Measurements from ENCODE around the gene PLTP.
A peak's percentile ranks its signal among the peaks of the same experiment; 100 is the strongest.
"Not testable (repeated sequence)": the region's sequence is repeated elsewhere in the genome, so short reads cannot be mapped to it uniquely, and the experiment has no call there.

PLTP gene

GRCh38 chr20:45911486-45912343, at the start of gene PLTP:
TSS of gene PLTP (minus strand) at chr20:45912155. CDS start at chr20:45911452, 703 bp downstream.
- peak within 1 kb of the TSS; percentile 74 for H3K4me3 ChIP-seq
- peak; percentile 84 for DNase-seq (ENCODE audit: low spot score)
- no peak for TF ChIP-seq CTCF (IDR thresholded peaks at IDR 0.05)
- peak within 1 kb of the TSS; percentile 40 to 89 for H3K27ac ChIP-seq

GRCh38 chr20:45959956-45960630, 48.1 kb upstream of the PLTP start:
- H3K27ac ChIP-seq: no peak overlapping the region
- no peak for DNase-seq (ENCODE audit: low spot score)

GRCh38 chr20:45959126-45959525, 47.2 kb upstream of the PLTP start:
- Histone ChIP-seq H3K27ac (no peak overlapping the region), H3K4me3 (no peak overlapping the region)
- no peak for TF ChIP-seq CTCF (IDR thresholded peaks at IDR 0.05)
- DNase-seq (ENCODE audit: low spot score): no peak

More at GRCh38 chr20:45959956-45960630, 48.1 kb upstream of the PLTP start:
- H3K4me3 ChIP-seq: no peak overlapping the region
- TF ChIP-seq CTCF (IDR thresholded peaks at IDR 0.05): no peak

GRCh38 chr20:45958593-45958992, 46.6 kb upstream of the PLTP start:
- no peak for DNase-seq (ENCODE audit: low spot score)
- no peak overlapping the region for H3K27ac ChIP-seq
- H3K4me3 ChIP-seq: no peak overlapping the region
- TF ChIP-seq CTCF (IDR thresholded peaks at IDR 0.05): no peak

- H3K27ac ChIP-seq: no peak overlapping the region
- no peak overlapping the region for H3K4me3 ChIP-seq
- no peak for DNase-seq (ENCODE audit: low spot score)
- no peak for TF ChIP-seq CTCF (IDR thresholded peaks at IDR 0.05)
Measured at GRCh38 chr20:45957021-45957941, 45.3 kb upstream of the PLTP start.

- not testable (repeated sequence) for H3K4me3 ChIP-seq; H3K27ac ChIP-seq; DNase-seq (ENCODE audit: low spot score)
Measured at GRCh38 chr20:45956326-45956725, 44.4 kb upstream of the PLTP start.

- no peak for TF ChIP-seq CTCF (IDR thresholded peaks at IDR 0.05)
- Histone ChIP-seq H3K27ac (no peak overlapping the region), H3K4me3 (no peak overlapping the region)
- DNase-seq (ENCODE audit: low spot score): no peak
Measured at GRCh38 chr20:45953672-45954071, 41.7 kb upstream of the PLTP start.

Measured in coronary artery (tissue), 2 donors.